HG03175 (cell line): ENCODE measurements around the gene HHIPL2.
"Not testable (repeated sequence)": the region's sequence is repeated elsewhere in the genome, so short reads cannot be mapped to it uniquely, and the experiment has no call there.

Experiments used
- ATAC-seq: cut with Tn5 transposase; IDR thresholded peaks from one replicate; pipeline ENCODE4 v1.9.1; 2021; ENCODE audit warnings: mild to moderate bottlenecking, moderate library complexity; ENCODE audit not compliant: unreplicated experiment

Gene HHIPL2

GRCh38 chr1:222540598-222540995 is 7.3 kb downstream of the HHIPL2 start:
- ATAC-seq, result no peak

GRCh38 chr1:222539951-222540597 is 7.8 kb downstream of the HHIPL2 start:
- no peak for ATAC-seq

- no peak for ATAC-seq
These were observed 12.4 kb downstream of the HHIPL2 start for GRCh38 chr1:222535455-222535854.

GRCh38 chr1:222530852-222531251 is 17.1 kb downstream of the HHIPL2 start:
- ATAC-seq, result no peak

- ATAC-seq, result no peak
These were observed 18.0 kb downstream of the HHIPL2 start for GRCh38 chr1:222529916-222530315.

GRCh38 chr1:222529181-222529580 is 18.7 kb downstream of the HHIPL2 start:
- no peak for ATAC-seq

- ATAC-seq, result no peak
These were observed 22.0 kb downstream of the HHIPL2 start for GRCh38 chr1:222525951-222526350.

- ATAC-seq, result no peak
These were observed 24.1 kb downstream of the HHIPL2 start for GRCh38 chr1:222523852-222524251.

GRCh38 chr1:222522105-222522915 is 25.6 kb downstream of the HHIPL2 start:
- ATAC-seq, result no peak

- no peak for ATAC-seq
These were observed 26.4 kb downstream of the HHIPL2 start for GRCh38 chr1:222521299-222522104.

GRCh38 chr1:222489496-222489895 is 58.4 kb downstream of the HHIPL2 start:
- ATAC-seq, result not testable (repeated sequence)

- ATAC-seq, result not testable (repeated sequence)
These were observed 60.1 kb downstream of the HHIPL2 start for GRCh38 chr1:222487774-222488173.

GRCh38 chr1:222484005-222484404 is 63.9 kb downstream of the HHIPL2 start:
- ATAC-seq, result not testable (repeated sequence)

GRCh38 chr1:222479567-222479966 is 68.3 kb downstream of the HHIPL2 start:
- not testable (repeated sequence) for ATAC-seq

- ATAC-seq, result not testable (repeated sequence)
These were observed 71.5 kb downstream of the HHIPL2 start for GRCh38 chr1:222476436-222476835.

- not testable (repeated sequence) for ATAC-seq
These were observed 74.2 kb downstream of the HHIPL2 start for GRCh38 chr1:222473717-222474116.

- ATAC-seq, result not testable (repeated sequence)
These were observed 74.9 kb downstream of the HHIPL2 start for GRCh38 chr1:222472776-222473540.
